ENCODE results near the gene APLF.

GRCh38 chr2:68438455-68439303 lies 28.7 kb upstream of the APLF start:
- TF ChIP-seq CTCF (conservative IDR thresholded peaks at IDR 0.05; ENCODE audit: low read depth in 2 of 2), result no peak
- TF ChIP-seq EZH2 (IDR thresholded peaks at IDR 0.05; ENCODE audit: low read depth, unreplicated experiment), result no peak
- no peak for TF ChIP-seq ZNF331 (CRISPR knock-in tag; IDR thresholded peaks at IDR 0.05; ENCODE audit: low read depth)
- no peak for TF ChIP-seq ETS1 (IDR thresholded peaks at IDR 0.05)
- TF ChIP-seq POLR2AphosphoS5 (IDR thresholded peaks at IDR 0.05; ENCODE audit: low read depth), result no peak
- TF ChIP-seq CREB1 (CRISPR knock-in tag; IDR thresholded peaks at IDR 0.05; ENCODE audit: low read depth), result no peak
- TF ChIP-seq REST (IDR thresholded peaks at IDR 0.05; ENCODE audit: unreplicated experiment), result no peak
- TF ChIP-seq ZNF114 (CRISPR knock-in tag; IDR thresholded peaks at IDR 0.05), result no peak
